GM18517 (cell line): Measurements from ENCODE around the gene NHLRC4.

Source experiments
- ATAC-seq: cut with Tn5 transposase; IDR thresholded peaks from one replicate; pipeline ENCODE4 v1.9.1; 2021; ENCODE audit warnings: mild to moderate bottlenecking, moderate library complexity; ENCODE audit not compliant: unreplicated experiment

The NHLRC4 gene

GRCh38 chr16:552171-552570, 14.6 kb upstream of the NHLRC4 start:
- ATAC-seq = no peak

GRCh38 chr16:553601-554296, 13.1 kb upstream of the NHLRC4 start:
- ATAC-seq = no peak

GRCh38 chr16:554297-554621, 12.5 kb upstream of the NHLRC4 start:
- no peak for ATAC-seq

GRCh38 chr16:554640-555365, 12.0 kb upstream of the NHLRC4 start:
- ATAC-seq = no peak

- no peak for ATAC-seq
These were observed 11.0 kb upstream of the NHLRC4 start for GRCh38 chr16:555528-556473.

GRCh38 chr16:556474-557173, 10.2 kb upstream of the NHLRC4 start:
- ATAC-seq = no peak

GRCh38 chr16:557463-558297, 9.1 kb upstream of the NHLRC4 start:
- ATAC-seq = no peak

GRCh38 chr16:558298-559020, 8.3 kb upstream of the NHLRC4 start:
- no peak for ATAC-seq

- ATAC-seq = no peak
These were observed 7.8 kb upstream of the NHLRC4 start for GRCh38 chr16:559021-559380.

- no peak for ATAC-seq
These were observed 7.2 kb upstream of the NHLRC4 start for GRCh38 chr16:559411-560203.

- ATAC-seq = no peak
These were observed 6.6 kb upstream of the NHLRC4 start, which contains the start of gene PRR35 for GRCh38 chr16:560204-560700. Gene PRR35, plus strand, starts transcription at chr16:560394. Its CDS starts 2,901 bp downstream, at chr16:563295.

- no peak for ATAC-seq
These were observed 5.9 kb upstream of the NHLRC4 start for GRCh38 chr16:560701-561412.

GRCh38 chr16:561413-561794, 5.4 kb upstream of the NHLRC4 start:
- ATAC-seq = no peak

- no peak for ATAC-seq
These were observed 4.6 kb upstream of the NHLRC4 start for GRCh38 chr16:561957-562938.

GRCh38 chr16:563072-563644, 3.6 kb upstream of the NHLRC4 start:
- ATAC-seq = no peak

GRCh38 chr16:564690-565418, 2.0 kb upstream of the NHLRC4 start:
- no peak for ATAC-seq
